Type B pancreatic cell (in vitro differentiated cells): ENCODE results near the gene TMCO2. TPM values are rescaled to one million over a fixed set of nuclear protein-coding genes. Genes with fewer than 3 reads are reported as not detected.

Experiments used
- DNase-seq: peaks from one replicate; pipeline ENCODE4 v3.0.0; 2021; ENCODE audit warnings: mixed read lengths; ENCODE audit not compliant: unreplicated experiment; ENCODE audit errors: extremely low spot score
- H3K27ac Mint-ChIP-seq: 2 replicates; pipeline ENCODE4 v1.8.0; 2021; ENCODE audit warnings: mild to moderate bottlenecking, mixed read lengths
- H3K27me3 Mint-ChIP-seq: 2 replicates; pipeline ENCODE4 v1.8.0; 2021; ENCODE audit warnings: mixed read lengths
- H3K36me3 Mint-ChIP-seq: 2 replicates; pipeline ENCODE4 v1.8.0; 2021; ENCODE audit warnings: mixed read lengths
- H3K4me1 Mint-ChIP-seq: one replicate; pipeline ENCODE4 v1.8.0; 2021; ENCODE audit warnings: mixed read lengths; ENCODE audit not compliant: unreplicated experiment
- H3K4me3 Mint-ChIP-seq: 2 replicates; pipeline ENCODE4 v1.8.0; 2021; ENCODE audit warnings: mild to moderate bottlenecking, mixed read lengths
- H3K9me3 Mint-ChIP-seq: 2 replicates; pipeline ENCODE4 v1.8.0; 2021; ENCODE audit warnings: mixed read lengths
- total RNA-seq: library from RNA; stranded (reverse); gene quantifications from 2 replicates; pipeline ENCODE4 v1.2.1, GENCODE V29; 2021; ENCODE audit warnings: low replicate concordance
- TF ChIP-seq, protein P1 (sequence below): fragments of 200-600 bp; sonication (generic); conservative IDR thresholded peaks from 2 replicates; pipeline ENCODE4 v1.5.0; 2021; ENCODE audit warnings: antibody characterized with exemption, mild to moderate bottlenecking

The TMCO2 gene
- total RNA-seq, 1 donor from 2014 or later = not detected

- DNase-seq = no peak
Observed at GRCh38 chr1:40299366-40300248, 51.9 kb downstream of the TMCO2 start.

DNA sequence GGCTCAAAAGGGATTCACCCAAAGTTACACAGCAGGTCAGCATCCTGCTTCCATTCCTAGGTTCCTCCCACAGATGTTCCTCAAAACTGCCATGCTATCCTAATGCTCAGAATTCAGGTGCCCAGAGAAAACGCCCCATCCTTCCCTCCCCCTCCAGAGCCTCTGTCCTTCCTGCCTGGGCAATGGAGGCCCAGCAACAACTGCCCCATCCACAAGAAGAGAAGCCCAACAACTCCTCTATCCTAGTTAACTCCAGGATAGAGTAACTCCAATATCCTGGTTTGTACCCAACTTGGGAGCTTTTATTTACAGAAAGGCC lies 52.5 kb downstream of the TMCO2 start:
- H3K27ac Mint-ChIP-seq = no peak overlapping the region
- no peaks in the 10 kb centered on the region for H3K27me3 Mint-ChIP-seq
- no peaks in the 10 kb centered on the region for H3K36me3 Mint-ChIP-seq
- no peak overlapping the region for H3K4me3 Mint-ChIP-seq
- H3K9me3 Mint-ChIP-seq = no peaks in the 10 kb centered on the region
- TF ChIP-seq, protein P1, sequence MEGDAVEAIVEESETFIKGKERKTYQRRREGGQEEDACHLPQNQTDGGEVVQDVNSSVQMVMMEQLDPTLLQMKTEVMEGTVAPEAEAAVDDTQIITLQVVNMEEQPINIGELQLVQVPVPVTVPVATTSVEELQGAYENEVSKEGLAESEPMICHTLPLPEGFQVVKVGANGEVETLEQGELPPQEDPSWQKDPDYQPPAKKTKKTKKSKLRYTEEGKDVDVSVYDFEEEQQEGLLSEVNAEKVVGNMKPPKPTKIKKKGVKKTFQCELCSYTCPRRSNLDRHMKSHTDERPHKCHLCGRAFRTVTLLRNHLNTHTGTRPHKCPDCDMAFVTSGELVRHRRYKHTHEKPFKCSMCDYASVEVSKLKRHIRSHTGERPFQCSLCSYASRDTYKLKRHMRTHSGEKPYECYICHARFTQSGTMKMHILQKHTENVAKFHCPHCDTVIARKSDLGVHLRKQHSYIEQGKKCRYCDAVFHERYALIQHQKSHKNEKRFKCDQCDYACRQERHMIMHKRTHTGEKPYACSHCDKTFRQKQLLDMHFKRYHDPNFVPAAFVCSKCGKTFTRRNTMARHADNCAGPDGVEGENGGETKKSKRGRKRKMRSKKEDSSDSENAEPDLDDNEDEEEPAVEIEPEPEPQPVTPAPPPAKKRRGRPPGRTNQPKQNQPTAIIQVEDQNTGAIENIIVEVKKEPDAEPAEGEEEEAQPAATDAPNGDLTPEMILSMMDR = no peak
- no peaks in the 10 kb centered on the region for H3K4me1 Mint-ChIP-seq
- no peak for DNase-seq

More at GRCh38 chr1:40299366-40300248, 51.9 kb downstream of the TMCO2 start:
- no peaks in the 10 kb centered on the region for H3K9me3 Mint-ChIP-seq
- TF ChIP-seq, protein P1 = no peak
- no peaks in the 10 kb centered on the region for H3K4me1 Mint-ChIP-seq
- no peak overlapping the region for H3K4me3 Mint-ChIP-seq
- no peaks in the 10 kb centered on the region for H3K27me3 Mint-ChIP-seq
- no peaks in the 10 kb centered on the region for H3K36me3 Mint-ChIP-seq
- no peak overlapping the region for H3K27ac Mint-ChIP-seq

- TF ChIP-seq, protein P1 = no peak
- DNase-seq = no peak
- H3K36me3 Mint-ChIP-seq = no peaks in the 10 kb centered on the region
- no peaks in the 10 kb centered on the region for H3K9me3 Mint-ChIP-seq
- H3K4me3 Mint-ChIP-seq = no peak overlapping the region
- no peaks in the 10 kb centered on the region for H3K27me3 Mint-ChIP-seq
- H3K27ac Mint-ChIP-seq = no peak overlapping the region
- no peaks in the 10 kb centered on the region for H3K4me1 Mint-ChIP-seq
Observed at GRCh38 chr1:40300651-40301050, 52.9 kb downstream of the TMCO2 start.

- Mint-ChIP-seq H3K4me3 (no peak overlapping the region), H3K27ac (no peak overlapping the region), H3K4me1 (no peaks in the 10 kb centered on the region), H3K27me3 (no peaks in the 10 kb centered on the region), H3K36me3 (no peaks in the 10 kb centered on the region), H3K9me3 (no peaks in the 10 kb centered on the region)
- TF ChIP-seq, protein P1 = no peak
- no peak for DNase-seq
Observed at GRCh38 chr1:40301066-40301465, 53.3 kb downstream of the TMCO2 start.

Other genes with a start within 250 kb of the TMCO2 start
- gene CAP1, start 207.2 kb upstream of the TMCO2 start, total RNA-seq = 210 and 274 TPM in 2 replicates
- gene PPT1, start 150.7 kb upstream of the TMCO2 start, total RNA-seq = 73.6 and 79.6 TPM in 2 replicates
- gene RLF, start 86.5 kb upstream of the TMCO2 start, total RNA-seq = 18.1 and 21.4 TPM in 2 replicates
- 34.1 and 39.3 TPM in 2 replicates for gene ZMPSTE24, start 10.3 kb downstream of the TMCO2 start, total RNA-seq
- 7.7 and 19.8 TPM in 2 replicates for gene COL9A2, start 69.3 kb downstream of the TMCO2 start, total RNA-seq
- 16.8 and 20.9 TPM in 2 replicates for gene SMAP2, start 125.8 kb downstream of the TMCO2 start, total RNA-seq
- 3.2 and 9.5 TPM in 2 replicates for gene ZFP69B, start 202.5 kb downstream of the TMCO2 start, total RNA-seq
- 2.2 and 5.1 TPM in 2 replicates for gene ZFP69, start 229.4 kb downstream of the TMCO2 start, total RNA-seq